ENCODE results near the gene PTPRD. TPM values are rescaled to one million over a fixed set of nuclear protein-coding genes. Genes with fewer than 3 reads are reported as not detected.
"Not testable (repeated sequence)": the region's sequence is repeated elsewhere in the genome, so short reads cannot be mapped to it uniquely, and the experiment has no call there.

Gene PTPRD
- polyA plus RNA-seq, 4 donors = 2.1 to 5.6 (median 3.9) TPM

DNA sequence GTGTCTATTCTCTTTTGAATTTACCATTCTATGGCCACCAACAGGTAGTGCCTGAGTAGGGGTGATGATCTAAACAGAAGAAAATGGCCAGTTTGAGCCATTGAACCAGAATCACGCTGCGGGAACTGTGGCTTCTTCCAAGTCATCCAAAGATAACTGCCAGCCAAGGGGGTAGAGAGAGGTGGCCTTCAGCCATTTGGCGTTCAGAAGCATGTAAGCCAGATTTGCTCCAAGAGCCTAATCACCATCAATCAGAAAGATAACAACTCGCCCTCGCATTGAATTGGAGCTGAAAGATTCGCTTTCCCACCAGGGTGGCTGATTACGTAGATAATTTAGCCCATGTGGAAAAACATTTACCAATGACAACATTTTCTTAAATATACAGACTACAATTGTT lies 1510.5 kb downstream of the PTPRD start:
- H3K4me3 ChIP-seq (ENCODE audit: low read depth in 1 of 3, low read length in 3 of 3) = no peak overlapping the region
- no peak overlapping the region for H3K27ac ChIP-seq (ENCODE audit: low read depth in 1 of 3, low read length in 2 of 3)
- H3K9me3 ChIP-seq (ENCODE audit: control insufficient read depth in 2 of 2, insufficient read depth in 1 of 2, low read depth in 1 of 2, low read length in 1 of 2) = no peaks in the 10 kb centered on the region
- FAIRE-seq = no peak
- 20 to 28% (median 20%) methylated on average over 7 of the region's 7 CpGs for WGBS, 3 donors
- H3K36me3 ChIP-seq (ENCODE audit: control insufficient read depth in 3 of 3, insufficient read depth in 2 of 3, low read depth in 1 of 3, low read length in 3 of 3) = no peaks in the 10 kb centered on the region
- no peaks in the 10 kb centered on the region for H3K27me3 ChIP-seq (ENCODE audit: control insufficient read depth in 3 of 3, insufficient read depth in 3 of 3, low read length in 3 of 3)
- H3K4me1 ChIP-seq (ENCODE audit: control insufficient read depth in 3 of 3, insufficient read depth in 2 of 3, low read depth in 1 of 3, low read length in 2 of 3) = no peaks in the 10 kb centered on the region
- DNase-seq = no peak

DNA sequence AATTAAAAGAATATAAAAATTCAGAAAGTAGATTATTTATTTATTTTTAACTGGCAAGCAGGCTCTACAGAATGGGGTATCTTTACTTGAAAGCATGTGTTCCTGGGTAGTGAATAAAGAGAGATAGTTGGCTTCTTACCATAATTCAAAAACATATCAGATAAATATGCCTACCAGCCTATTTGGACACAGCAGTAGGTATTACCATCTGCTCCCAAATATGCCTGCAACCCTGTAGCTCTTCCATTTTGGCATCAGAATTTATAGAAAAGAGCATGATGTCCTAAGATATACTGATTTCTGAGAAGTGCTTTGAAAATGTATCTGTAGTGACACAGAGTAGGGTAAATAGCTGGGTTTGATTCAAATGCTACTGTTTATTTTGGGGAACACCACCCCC lies 1512.7 kb downstream of the PTPRD start:
- H3K4me1 ChIP-seq (ENCODE audit: control insufficient read depth in 3 of 3, insufficient read depth in 2 of 3, low read depth in 1 of 3, low read length in 2 of 3) = no peaks in the 10 kb centered on the region
- no peak overlapping the region for H3K4me3 ChIP-seq (ENCODE audit: low read depth in 1 of 3, low read length in 3 of 3)
- H3K9me3 ChIP-seq (ENCODE audit: control insufficient read depth in 2 of 2, insufficient read depth in 1 of 2, low read depth in 1 of 2, low read length in 1 of 2) = no peaks in the 10 kb centered on the region
- H3K27me3 ChIP-seq (ENCODE audit: control insufficient read depth in 3 of 3, insufficient read depth in 3 of 3, low read length in 3 of 3) = no peaks in the 10 kb centered on the region
- DNase-seq = no peak
- no peak overlapping the region for H3K27ac ChIP-seq (ENCODE audit: low read depth in 1 of 3, low read length in 2 of 3)
- no peaks in the 10 kb centered on the region for H3K36me3 ChIP-seq (ENCODE audit: control insufficient read depth in 3 of 3, insufficient read depth in 2 of 3, low read depth in 1 of 3, low read length in 3 of 3)
- FAIRE-seq = no peak

DNA sequence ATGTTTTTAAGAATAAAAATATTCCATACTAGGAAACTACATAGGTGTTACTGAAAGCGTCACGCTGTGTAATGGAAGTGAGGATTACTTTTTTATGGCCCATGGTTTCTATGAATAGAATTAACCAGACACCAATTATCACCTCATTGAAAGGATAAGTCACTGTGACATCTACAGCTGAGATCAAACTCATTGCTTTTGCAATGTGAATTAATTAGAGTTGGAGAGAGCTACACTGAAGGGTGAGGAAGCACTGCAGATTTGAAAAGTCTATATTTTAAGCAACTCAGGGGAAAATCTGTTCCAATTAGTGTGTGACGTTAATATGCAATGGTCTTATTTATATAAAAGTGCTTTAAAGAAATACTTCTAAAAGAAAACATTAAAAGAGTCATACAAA lies 1513.2 kb downstream of the PTPRD start:
- no peaks in the 10 kb centered on the region for H3K36me3 ChIP-seq (ENCODE audit: control insufficient read depth in 3 of 3, insufficient read depth in 2 of 3, low read depth in 1 of 3, low read length in 3 of 3)
- H3K4me3 ChIP-seq (ENCODE audit: low read depth in 1 of 3, low read length in 3 of 3) = no peak overlapping the region
- H3K4me1 ChIP-seq (ENCODE audit: control insufficient read depth in 3 of 3, insufficient read depth in 2 of 3, low read depth in 1 of 3, low read length in 2 of 3) = no peaks in the 10 kb centered on the region
- 76 to 83% (median 82%) methylated on average over 3 of the region's 3 CpGs for WGBS, 3 donors
- no peak overlapping the region for H3K27ac ChIP-seq (ENCODE audit: low read depth in 1 of 3, low read length in 2 of 3)
- FAIRE-seq (no peak), DNase-seq (no peak)
- no peaks in the 10 kb centered on the region for H3K27me3 ChIP-seq (ENCODE audit: control insufficient read depth in 3 of 3, insufficient read depth in 3 of 3, low read length in 3 of 3)
- H3K9me3 ChIP-seq (ENCODE audit: control insufficient read depth in 2 of 2, insufficient read depth in 1 of 2, low read depth in 1 of 2, low read length in 1 of 2) = no peaks in the 10 kb centered on the region

DNA sequence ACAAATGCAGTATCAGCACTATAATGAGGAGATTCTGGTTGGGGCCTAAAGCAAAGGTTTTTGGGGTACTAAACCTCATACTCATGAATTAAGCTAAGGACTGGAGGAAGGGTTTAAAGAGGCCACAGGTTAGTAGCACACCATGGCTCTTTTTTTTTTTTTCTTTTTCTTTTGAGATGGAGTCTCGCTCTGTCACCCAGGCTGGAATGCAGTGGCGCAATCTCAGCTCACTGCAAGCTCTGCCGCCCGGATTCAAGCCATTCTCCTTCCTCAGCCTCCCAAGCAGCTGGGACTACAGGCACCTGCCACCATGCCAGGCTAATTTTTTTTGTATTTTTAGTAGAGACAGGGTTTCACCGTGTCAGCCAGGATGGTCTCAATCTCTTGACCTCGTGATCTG lies 1515.5 kb downstream of the PTPRD start:
- H3K9me3 ChIP-seq (ENCODE audit: control insufficient read depth in 2 of 2, insufficient read depth in 1 of 2, low read depth in 1 of 2, low read length in 1 of 2); FAIRE-seq; H3K27ac ChIP-seq (ENCODE audit: low read depth in 1 of 3, low read length in 2 of 3); H3K4me3 ChIP-seq (ENCODE audit: low read depth in 1 of 3, low read length in 3 of 3); H3K27me3 ChIP-seq (ENCODE audit: control insufficient read depth in 3 of 3, insufficient read depth in 3 of 3, low read length in 3 of 3); DNase-seq; H3K4me1 ChIP-seq (ENCODE audit: control insufficient read depth in 3 of 3, insufficient read depth in 2 of 3, low read depth in 1 of 3, low read length in 2 of 3); H3K36me3 ChIP-seq (ENCODE audit: control insufficient read depth in 3 of 3, insufficient read depth in 2 of 3, low read depth in 1 of 3, low read length in 3 of 3): not testable (repeated sequence)
- WGBS, 3 donors = 80 to 87% (median 82%) methylated on average over 6 of the region's 6 CpGs

DNA sequence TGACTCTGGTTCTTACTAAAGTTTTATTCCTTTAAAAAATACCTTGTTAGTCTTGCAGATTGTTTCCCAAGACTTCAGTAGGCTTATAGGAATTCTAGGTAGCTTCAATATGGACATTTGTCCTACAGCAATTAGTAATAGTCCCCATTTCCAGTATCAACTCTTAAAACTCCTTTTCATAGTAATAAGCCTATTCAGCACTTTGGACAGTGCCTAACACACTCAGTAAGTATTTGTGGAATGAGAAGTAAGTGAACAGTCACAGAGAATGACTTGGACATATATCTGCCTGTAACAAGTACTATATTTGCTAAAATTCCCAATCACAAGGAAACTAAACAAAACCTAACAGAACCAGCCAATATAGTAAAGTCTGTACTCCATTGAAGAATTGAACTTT lies 1521.4 kb downstream of the PTPRD start:
- no peak for DNase-seq
- H3K9me3 ChIP-seq (ENCODE audit: control insufficient read depth in 2 of 2, insufficient read depth in 1 of 2, low read depth in 1 of 2, low read length in 1 of 2) = no peaks in the 10 kb centered on the region
- no peak for FAIRE-seq

DNA sequence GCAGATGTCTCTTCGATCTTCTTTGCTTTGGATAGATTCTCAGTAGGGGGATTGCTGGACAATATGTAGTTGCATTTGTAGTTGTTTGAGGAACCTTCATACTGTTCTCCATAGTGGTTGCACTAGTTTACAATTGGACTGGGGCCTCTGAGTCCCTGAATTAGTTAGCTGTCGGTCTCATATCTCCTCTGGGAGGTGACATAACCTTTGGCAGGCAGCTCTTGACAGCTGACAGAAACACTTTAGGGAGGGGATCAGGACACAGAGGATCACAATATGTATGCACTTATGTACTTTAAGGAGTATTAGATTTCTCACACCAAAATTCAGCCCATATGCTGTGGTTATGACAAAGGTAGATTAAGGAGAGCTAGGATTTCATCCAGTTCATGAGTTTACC lies 1533.3 kb downstream of the PTPRD start:
- 50 to 62% (median 52%) methylated on average over 2 of the region's 2 CpGs for WGBS, 3 donors
- FAIRE-seq (no peak), DNase-seq (no peak)
- Histone ChIP-seq H3K4me1 (ENCODE audit: control insufficient read depth in 3 of 3, insufficient read depth in 2 of 3, low read depth in 1 of 3, low read length in 2 of 3) (no peaks in the 10 kb centered on the region), H3K27me3 (ENCODE audit: control insufficient read depth in 3 of 3, insufficient read depth in 3 of 3, low read length in 3 of 3) (no peaks in the 10 kb centered on the region), H3K27ac (ENCODE audit: low read depth in 1 of 3, low read length in 2 of 3) (no peak overlapping the region), H3K9me3 (ENCODE audit: control insufficient read depth in 2 of 2, insufficient read depth in 1 of 2, low read depth in 1 of 2, low read length in 1 of 2) (no peaks in the 10 kb centered on the region), H3K4me3 (ENCODE audit: low read depth in 1 of 3, low read length in 3 of 3) (no peak overlapping the region), H3K36me3 (ENCODE audit: control insufficient read depth in 3 of 3, insufficient read depth in 2 of 3, low read depth in 1 of 3, low read length in 3 of 3) (no peaks in the 10 kb centered on the region)

More for the DNA sequence above, 1521.4 kb downstream of the PTPRD start:
- Histone ChIP-seq H3K27ac (ENCODE audit: low read depth in 1 of 3, low read length in 2 of 3) (no peak overlapping the region), H3K4me1 (ENCODE audit: control insufficient read depth in 3 of 3, insufficient read depth in 2 of 3, low read depth in 1 of 3, low read length in 2 of 3) (no peaks in the 10 kb centered on the region), H3K27me3 (ENCODE audit: control insufficient read depth in 3 of 3, insufficient read depth in 3 of 3, low read length in 3 of 3) (no peaks in the 10 kb centered on the region), H3K36me3 (ENCODE audit: control insufficient read depth in 3 of 3, insufficient read depth in 2 of 3, low read depth in 1 of 3, low read length in 3 of 3) (no peaks in the 10 kb centered on the region), H3K4me3 (ENCODE audit: low read depth in 1 of 3, low read length in 3 of 3) (no peak overlapping the region)

DNA sequence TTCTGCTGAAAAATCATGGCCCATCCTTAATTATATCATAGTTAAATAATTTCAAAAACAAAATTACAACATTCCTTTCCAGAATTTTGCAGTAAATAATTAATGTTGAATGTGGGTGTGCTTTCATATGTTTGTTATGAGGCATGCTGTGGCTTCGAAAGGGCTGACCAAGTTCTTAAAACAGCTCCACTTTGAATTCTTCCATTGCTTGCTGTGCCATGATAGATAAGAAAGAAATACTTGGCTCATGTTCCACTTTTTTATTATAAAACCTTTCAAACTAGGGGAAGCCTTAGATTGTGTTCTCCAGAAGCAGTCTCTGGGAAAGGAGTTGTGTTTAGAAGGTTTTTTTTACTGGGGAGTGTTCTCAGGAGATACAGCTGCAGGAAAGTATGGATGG lies 1534.5 kb downstream of the PTPRD start:
- FAIRE-seq = no peak
- WGBS, 3 donors = 53 to 62% (median 62%) methylated on average over 1 of the region's 1 CpG
- H3K4me1 ChIP-seq (ENCODE audit: control insufficient read depth in 3 of 3, insufficient read depth in 2 of 3, low read depth in 1 of 3, low read length in 2 of 3) = no peaks in the 10 kb centered on the region
- H3K4me3 ChIP-seq (ENCODE audit: low read depth in 1 of 3, low read length in 3 of 3) = no peak overlapping the region
- no peaks in the 10 kb centered on the region for H3K36me3 ChIP-seq (ENCODE audit: control insufficient read depth in 3 of 3, insufficient read depth in 2 of 3, low read depth in 1 of 3, low read length in 3 of 3)
- H3K27ac ChIP-seq (ENCODE audit: low read depth in 1 of 3, low read length in 2 of 3) = no peak overlapping the region
- H3K9me3 ChIP-seq (ENCODE audit: control insufficient read depth in 2 of 2, insufficient read depth in 1 of 2, low read depth in 1 of 2, low read length in 1 of 2) = no peaks in the 10 kb centered on the region
- H3K27me3 ChIP-seq (ENCODE audit: control insufficient read depth in 3 of 3, insufficient read depth in 3 of 3, low read length in 3 of 3) = no peaks in the 10 kb centered on the region
- no peak for DNase-seq

DNA sequence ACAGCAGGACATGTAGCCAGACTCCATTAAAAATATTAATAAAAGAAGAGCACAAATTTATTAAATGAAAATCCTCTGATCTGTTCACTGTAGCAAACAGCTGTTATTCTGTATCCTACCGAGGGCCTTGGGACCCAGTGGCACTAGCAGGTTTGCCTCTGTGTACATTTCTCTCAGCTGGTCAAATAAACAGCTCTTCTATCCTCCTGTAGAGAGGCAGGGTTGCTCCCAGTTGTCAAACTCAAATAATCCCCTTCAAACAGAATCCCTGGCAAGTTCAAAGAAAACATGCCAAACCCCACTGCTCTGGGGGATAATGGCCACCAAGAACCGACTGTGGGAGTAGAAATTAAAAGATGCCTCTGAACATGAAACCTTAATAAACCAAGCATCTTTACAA lies 1551.2 kb downstream of the PTPRD start:
- DNase-seq (no peak), FAIRE-seq (no peak)
- H3K27me3 ChIP-seq (ENCODE audit: control insufficient read depth in 3 of 3, insufficient read depth in 3 of 3, low read length in 3 of 3) = no peaks in the 10 kb centered on the region
- H3K4me1 ChIP-seq (ENCODE audit: control insufficient read depth in 3 of 3, insufficient read depth in 2 of 3, low read depth in 1 of 3, low read length in 2 of 3) = no peaks in the 10 kb centered on the region
- 15 to 29% (median 20%) methylated on average over 2 of the region's 2 CpGs for WGBS, 3 donors
- no peak overlapping the region for H3K27ac ChIP-seq (ENCODE audit: low read depth in 1 of 3, low read length in 2 of 3)
- no peaks in the 10 kb centered on the region for H3K36me3 ChIP-seq (ENCODE audit: control insufficient read depth in 3 of 3, insufficient read depth in 2 of 3, low read depth in 1 of 3, low read length in 3 of 3)
- H3K9me3 ChIP-seq (ENCODE audit: control insufficient read depth in 2 of 2, insufficient read depth in 1 of 2, low read depth in 1 of 2, low read length in 1 of 2) = no peaks in the 10 kb centered on the region
- H3K4me3 ChIP-seq (ENCODE audit: low read depth in 1 of 3, low read length in 3 of 3) = no peak overlapping the region

DNA sequence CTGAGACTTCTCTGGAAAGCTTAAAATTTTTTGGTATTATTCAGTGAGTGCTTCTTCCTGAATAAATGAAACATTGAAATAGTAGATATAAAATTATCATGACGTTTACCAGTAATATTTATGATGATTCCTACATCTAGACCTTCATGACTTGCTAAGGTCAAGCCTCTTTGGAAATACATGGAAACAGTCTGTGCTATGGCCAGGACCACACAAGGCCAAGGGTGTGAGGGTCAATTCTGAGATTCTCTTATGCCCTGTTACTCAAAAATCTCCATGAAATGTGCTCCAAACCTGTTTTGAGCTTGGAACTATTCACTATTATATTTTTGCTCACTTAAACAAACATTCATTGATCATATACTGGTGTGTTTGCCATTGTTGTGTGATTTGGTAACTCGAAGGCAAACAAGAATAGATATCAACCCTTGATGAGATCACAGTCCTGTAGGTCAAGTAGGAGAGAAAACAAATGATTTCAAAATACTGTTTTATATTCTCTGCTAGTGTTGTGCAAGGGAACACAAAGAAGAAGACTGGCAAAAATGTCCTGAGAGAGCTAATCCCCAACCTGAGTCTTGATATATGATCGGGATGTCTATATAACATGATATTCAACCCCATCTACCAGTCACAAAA lies 1558.3 kb downstream of the PTPRD start:
- H3K9me3 ChIP-seq (ENCODE audit: control insufficient read depth in 2 of 2, insufficient read depth in 1 of 2, low read depth in 1 of 2, low read length in 1 of 2) = no peaks in the 10 kb centered on the region
- 53 to 64% (median 56%) methylated on average over 3 of the region's 3 CpGs for WGBS, 3 donors
- FAIRE-seq (no peak), DNase-seq (no peak)
- H3K4me1 ChIP-seq (ENCODE audit: control insufficient read depth in 3 of 3, insufficient read depth in 2 of 3, low read depth in 1 of 3, low read length in 2 of 3) = no peaks in the 10 kb centered on the region
- H3K36me3 ChIP-seq (ENCODE audit: control insufficient read depth in 3 of 3, insufficient read depth in 2 of 3, low read depth in 1 of 3, low read length in 3 of 3) = no peaks in the 10 kb centered on the region
- no peaks in the 10 kb centered on the region for H3K27me3 ChIP-seq (ENCODE audit: control insufficient read depth in 3 of 3, insufficient read depth in 3 of 3, low read length in 3 of 3)
- no peak overlapping the region for H3K27ac ChIP-seq (ENCODE audit: low read depth in 1 of 3, low read length in 2 of 3)
- H3K4me3 ChIP-seq (ENCODE audit: low read depth in 1 of 3, low read length in 3 of 3) = no peak overlapping the region
